Endothelial cell of umbilical vein (primary cell): ENCODE results near the gene PTPN5. TPM values are rescaled to one million over a fixed set of nuclear protein-coding genes. Genes with fewer than 3 reads are reported as not detected.

Experiments used
- BruUV-seq: library from RNA; stranded (reverse); fragments of 400-500 nt; replicated peaks from 2 replicates; lab custom pipeline; 2021; lab: Mats Ljungman, UMichigan
- CTCF ChIA-PET: fragments of 300-600, 350-600 bp; sonication (Branson Sonifier 250); formaldehyde crosslinking; loops from one replicate; lab custom pipeline; 2021; ENCODE audit warnings: antibody characterized with exemption, inconsistent platforms; lab: Charles Lee
- POLR2A ChIA-PET: fragments of 300-600, 350-600 bp; sonication (Branson Sonifier 250); formaldehyde crosslinking; loops from one replicate; lab custom pipeline; 2021; ENCODE audit warnings: antibody characterized with exemption, inconsistent platforms; lab: Charles Lee
- DNase-seq: peaks from one replicate; pipeline ENCODE4 v3.0.0-alpha.2; 2011; ENCODE audit warnings: low read depth, low spot score
- FAIRE-seq: peaks from 2 replicates; lab custom pipeline; 2011; peaks lifted over from hg19 to GRCh38; lab: Jason Lieb, UNC
- H2AFZ ChIP-seq: 2 replicates; pipeline ENCODE4 v1.6.0; 2012; ENCODE audit warnings: low read depth, low read length, control low read depth, inconsistent platforms
- H3K27ac ChIP-seq: 2 replicates; pipeline ENCODE4 v1.5.1; 2011; ENCODE audit warnings: low read depth, mild to moderate bottlenecking, control low read depth, low read length, moderate library complexity; ENCODE audit not compliant: insufficient read depth
- H3K27me3 ChIP-seq, 2 experiments: 2 replicates each; pipeline versions ENCODE4 v1.6.0 to v1.6.1; 2011; ENCODE audit warnings: low read length in 2 of 2, mixed read lengths in 1 of 2; ENCODE audit not compliant: control insufficient read depth in 2 of 2, insufficient read depth in 2 of 2
- H3K36me3 ChIP-seq, 2 experiments: 2 replicates in 1 of 2; 3 replicates in 1 of 2; pipeline ENCODE4 v1.5.1; 2011; ENCODE audit warnings: low read length in 2 of 2, mild to moderate bottlenecking in 1 of 2, moderate library complexity in 1 of 2; ENCODE audit not compliant: control insufficient read depth in 2 of 2, insufficient read depth in 2 of 2; ENCODE audit errors: extremely low read depth in 1 of 2
- H3K4me1 ChIP-seq: 3 replicates; pipeline ENCODE4 v1.5.1; 2011; ENCODE audit warnings: mild to moderate bottlenecking, low read length; ENCODE audit not compliant: control insufficient read depth, insufficient read depth; ENCODE audit errors: extremely low read depth
- H3K4me2 ChIP-seq: 2 replicates; pipeline ENCODE4 v1.6.1; 2011; ENCODE audit warnings: low read length, control low read depth, mixed read lengths; ENCODE audit not compliant: insufficient read depth
- H3K4me3 ChIP-seq, 3 experiments: fragments of 200-600 bp in 1 of 3; sonication (generic), shearing (Covaris generic) in 1 of 3; replicated peaks in 1 of 3; 2 replicates each; pipeline ENCODE4 v1.5.1; 2011 to 2016; ENCODE audit warnings: control low read depth in 3 of 3, low read length in 3 of 3, mild to moderate bottlenecking in 2 of 3, inconsistent platforms in 1 of 3, low read depth in 1 of 3, moderate library complexity in 1 of 3; ENCODE audit not compliant: insufficient read depth in 1 of 3
- H3K79me2 ChIP-seq: 2 replicates; pipeline ENCODE4 v1.6.0; 2012; ENCODE audit warnings: low read length, inconsistent platforms; ENCODE audit not compliant: control insufficient read depth, insufficient read depth
- H3K9ac ChIP-seq: replicated peaks from 2 replicates; pipeline ENCODE3; 2011; ENCODE audit warnings: low read length, control low read depth; ENCODE audit not compliant: insufficient read depth; ENCODE audit errors: extremely low read depth
- H3K9me1 ChIP-seq: replicated peaks from 3 replicates; pipeline ENCODE4 v1.6.0; 2011; ENCODE audit warnings: mild to moderate bottlenecking, low read length; ENCODE audit not compliant: control insufficient read depth, insufficient read depth; ENCODE audit errors: extremely low read depth
- H3K9me3 ChIP-seq: replicated peaks from 2 replicates; pipeline ENCODE4 v1.5.1; 2012; ENCODE audit warnings: low read length, inconsistent platforms; ENCODE audit not compliant: control insufficient read depth, insufficient read depth
- H4K20me1 ChIP-seq: replicated peaks from 2 replicates; pipeline ENCODE3; 2011; ENCODE audit warnings: mild to moderate bottlenecking, low read length; ENCODE audit not compliant: control insufficient read depth, insufficient read depth; ENCODE audit errors: extremely low read depth
- EZH2 ChIP-seq: IDR thresholded peaks from 2 replicates; pipeline ENCODE4 v1.6.1; 2012; ENCODE audit warnings: borderline replicate concordance, low read depth, mild to moderate bottlenecking, moderate library complexity, low read length, inconsistent platforms; ENCODE audit not compliant: severe bottlenecking
- FOS ChIP-seq: IDR thresholded peaks from 2 replicates; pipeline ENCODE4 v1.6.1; 2011; ENCODE audit warnings: mild to moderate bottlenecking, low read length, moderate library complexity, borderline replicate concordance; ENCODE audit not compliant: insufficient read depth
- GATA2 ChIP-seq: IDR thresholded peaks from 2 replicates; pipeline ENCODE4 v1.7.0; 2011; ENCODE audit warnings: low read depth, mild to moderate bottlenecking, moderate library complexity, mixed read lengths, low read length; ENCODE audit not compliant: insufficient read length, insufficient read depth
- JUN ChIP-seq: IDR thresholded peaks from 2 replicates; pipeline ENCODE4 v1.6.1; 2011; ENCODE audit warnings: borderline replicate concordance, low read depth; ENCODE audit not compliant: insufficient read length, insufficient read depth
- MYC ChIP-seq: IDR thresholded peaks from one replicate; pipeline ENCODE4 v1.6.1; 2011; ENCODE audit warnings: mild to moderate bottlenecking, low read depth, low read length
- POLR2A ChIP-seq: IDR thresholded peaks from 2 replicates; pipeline ENCODE4 v1.6.1; 2012; ENCODE audit warnings: low read depth, mild to moderate bottlenecking, control low read depth, low read length
- POLR2AphosphoS5 ChIP-seq: IDR thresholded peaks from 2 replicates; pipeline ENCODE4 v1.6.1; 2012; ENCODE audit warnings: low read depth, mild to moderate bottlenecking, control low read depth, low read length, moderate library complexity; ENCODE audit not compliant: insufficient read depth
- dilution Hi-C: fragments of 300-500 bp; cut with MboI; formaldehyde crosslinking; loops from one replicate; pipeline ENCODE4 v1.15.0; 2019; ENCODE audit warnings: low sequenced_read_pairs; ENCODE audit not compliant: extremely low pct_ligation_motif_present
- intact Hi-C: fragments of 100-400 bp; cut with micrococcal nuclease; formaldehyde crosslinking; loops from one replicate; pipeline ENCODE4 v1.10.0; 2022
- polyA plus RNA-seq, 4 experiments: library from polyadenylated mRNA; depleted of rRNA in 3 of 4; stranded (reverse) in 3 of 4; unstranded in 1 of 4; fragments of >200 nt; gene quantifications; 2 replicates each; pipeline versions ENCODE4 v1.2.1 to v1.2.3, GENCODE V29; 2011 to 2012; ENCODE audit warnings: missing spikeins in 1 of 4
- total RNA-seq: library from RNA; stranded (reverse); gene quantifications from 2 replicates; pipeline ENCODE4 v1.2.3, GENCODE V29; 2021
- TF ChIP-seq, protein P1 (sequence below), 2 donors: IDR thresholded peaks; 1 replicate in 1 of 2; 2 replicates in 1 of 2; pipeline ENCODE4 v1.5.1; 2011; ENCODE audit warnings: low read length in 2 of 2, mild to moderate bottlenecking in 2 of 2, moderate library complexity in 2 of 2, control low read depth in 1 of 2, inconsistent platforms in 1 of 2, low read depth in 1 of 2; ENCODE audit not compliant: insufficient read depth in 1 of 2; ENCODE audit errors: extremely low read depth in 1 of 2
- TF ChIP-seq, protein P2 (sequence below): IDR thresholded peaks from 2 replicates; pipeline ENCODE4 v1.6.1; 2011; ENCODE audit not compliant: insufficient read depth, insufficient read length

Gene PTPN5
- total and polyA plus RNA-seq, 2 donors (not counting 3 experiments of a cell fraction or from before 2014, with no cell fraction given): not detected

DNA sequence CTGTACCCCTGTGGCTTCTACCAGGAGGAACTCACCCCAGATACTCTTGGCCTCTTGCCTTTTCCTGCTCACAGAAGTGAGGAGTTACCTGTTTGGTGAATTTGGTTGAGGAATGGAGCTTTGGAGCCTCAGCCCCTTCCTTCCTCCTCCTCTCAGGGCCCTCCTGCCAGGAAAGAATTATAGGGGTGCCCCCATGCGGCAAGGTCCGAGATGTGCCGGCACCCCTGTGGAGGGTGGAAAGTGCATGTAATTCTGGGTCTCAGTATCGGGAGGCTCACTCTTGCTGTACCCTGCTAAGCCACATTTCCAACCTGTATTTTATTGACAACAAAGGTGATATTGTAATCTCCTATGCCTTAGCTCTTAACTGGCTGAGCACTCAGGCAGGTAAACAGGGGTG lies 51.9 kb downstream of the PTPN5 start:
- Histone ChIP-seq H3K9ac (no peak overlapping the region), H3K79me2 (no peaks in the 10 kb centered on the region), H3K4me3 (no peak overlapping the region), H3K4me1 (no peaks in the 10 kb centered on the region), H3K9me3 (no peaks in the 10 kb centered on the region), H3K4me2 (no peak overlapping the region), H3K9me1 (no peaks in the 10 kb centered on the region), H2AFZ (no peak overlapping the region), H4K20me1 (no peaks in the 10 kb centered on the region), H3K27me3 (peaks cover 0 to 3% of the 10 kb centered on the region in 2 experiments), H3K36me3 (no peaks in the 10 kb centered on the region), H3K27ac (no peak overlapping the region)
- no TSS peak for BruUV-seq
- no peak for DNase-seq
- dilution Hi-C loops (no loop called here), intact Hi-C loops (no loop called here)
- no peak for TF ChIP-seq JUN
- TF ChIP-seq, protein P1, sequence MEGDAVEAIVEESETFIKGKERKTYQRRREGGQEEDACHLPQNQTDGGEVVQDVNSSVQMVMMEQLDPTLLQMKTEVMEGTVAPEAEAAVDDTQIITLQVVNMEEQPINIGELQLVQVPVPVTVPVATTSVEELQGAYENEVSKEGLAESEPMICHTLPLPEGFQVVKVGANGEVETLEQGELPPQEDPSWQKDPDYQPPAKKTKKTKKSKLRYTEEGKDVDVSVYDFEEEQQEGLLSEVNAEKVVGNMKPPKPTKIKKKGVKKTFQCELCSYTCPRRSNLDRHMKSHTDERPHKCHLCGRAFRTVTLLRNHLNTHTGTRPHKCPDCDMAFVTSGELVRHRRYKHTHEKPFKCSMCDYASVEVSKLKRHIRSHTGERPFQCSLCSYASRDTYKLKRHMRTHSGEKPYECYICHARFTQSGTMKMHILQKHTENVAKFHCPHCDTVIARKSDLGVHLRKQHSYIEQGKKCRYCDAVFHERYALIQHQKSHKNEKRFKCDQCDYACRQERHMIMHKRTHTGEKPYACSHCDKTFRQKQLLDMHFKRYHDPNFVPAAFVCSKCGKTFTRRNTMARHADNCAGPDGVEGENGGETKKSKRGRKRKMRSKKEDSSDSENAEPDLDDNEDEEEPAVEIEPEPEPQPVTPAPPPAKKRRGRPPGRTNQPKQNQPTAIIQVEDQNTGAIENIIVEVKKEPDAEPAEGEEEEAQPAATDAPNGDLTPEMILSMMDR (IDR thresholded peaks at IDR 0.05; ENCODE audit: extremely low read depth in 1 of 2, insufficient read depth in 1 of 2, low read depth in 1 of 2, low read length in 2 of 2): no peak
- ChIA-PET POLR2A (no interaction called here), CTCF (interaction anchor here (1.4 to 5.5 kb wide), 4 partner anchors 8 to 25 kb away, joined by 11 to 43 read pairs (median 18); no protein-coding TSS in a partner anchor)
- FAIRE-seq: no peak

DNA sequence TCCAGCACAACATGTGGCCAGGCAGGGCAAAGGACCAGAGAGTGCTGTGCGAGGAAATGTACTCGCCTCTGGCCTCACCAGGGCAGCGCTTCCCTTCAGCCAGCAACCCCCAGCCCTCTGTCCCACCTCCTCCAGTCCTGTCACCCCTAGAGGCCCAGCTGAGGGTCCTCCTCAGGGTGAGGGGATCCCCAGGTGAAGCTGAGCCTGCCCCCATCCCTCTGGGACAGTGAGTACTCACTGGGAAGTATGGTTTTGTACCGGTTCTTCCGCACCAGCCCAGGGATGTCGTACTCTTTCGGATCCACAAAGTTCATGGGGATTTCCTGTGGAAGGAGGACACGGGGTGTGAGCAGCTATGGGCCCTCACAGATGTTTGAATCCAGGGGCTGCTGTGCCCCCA lies 54.0 kb downstream of the PTPN5 start:
- dilution Hi-C loops: no loop called here

More for the DNA sequence above, 54.0 kb downstream of the PTPN5 start:
- H3K27ac ChIP-seq: no peak overlapping the region
- BruUV-seq: no TSS peak
- H3K4me2 ChIP-seq: no peak overlapping the region
- H3K9ac ChIP-seq: no peak overlapping the region
- no peaks in the 10 kb centered on the region for H3K9me1 ChIP-seq
- no peak overlapping the region for H3K4me3 ChIP-seq
- TF ChIP-seq, protein P2, sequence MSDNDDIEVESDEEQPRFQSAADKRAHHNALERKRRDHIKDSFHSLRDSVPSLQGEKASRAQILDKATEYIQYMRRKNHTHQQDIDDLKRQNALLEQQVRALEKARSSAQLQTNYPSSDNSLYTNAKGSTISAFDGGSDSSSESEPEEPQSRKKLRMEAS: no peak
- TF ChIP-seq POLR2A (no peak), FOS (no peak), POLR2AphosphoS5 (no peak), JUN (no peak), EZH2 (no peak), GATA2 (no peak), MYC (no peak)
- TF ChIP-seq, protein P1 (IDR thresholded peaks at IDR 0.05; ENCODE audit: extremely low read depth in 1 of 2, insufficient read depth in 1 of 2, low read depth in 1 of 2, low read length in 2 of 2): no peak
- H3K9me3 ChIP-seq: no peaks in the 10 kb centered on the region
- DNase-seq (no peak), FAIRE-seq (no peak)
- no peaks in the 10 kb centered on the region for H4K20me1 ChIP-seq
- H3K36me3 ChIP-seq: no peaks in the 10 kb centered on the region
- no peak overlapping the region for H2AFZ ChIP-seq
- no peaks in the 10 kb centered on the region for H3K79me2 ChIP-seq
- H3K4me1 ChIP-seq: no peaks in the 10 kb centered on the region
- intact Hi-C loops: no loop called here
- H3K27me3 ChIP-seq: peaks cover 0 to 3% of the 10 kb centered on the region in 2 experiments
- CTCF ChIA-PET: interaction anchor here (1.4 to 3.1 kb wide), 3 partner anchors 9 to 27 kb away, joined by 5 to 15 read pairs (median 6); no protein-coding TSS in a partner anchor
- POLR2A ChIA-PET: no interaction called here
